KMS-11 (cell line): ENCODE results near the gene SLC18A3.

ENCODE experiments used
- H2AFZ ChIP-seq: fragments of 200-600 bp; sonication (generic); 2 replicates; pipeline ENCODE4 v1.6.1; 2016; ENCODE audit warnings: antibody characterized with exemption, mixed run types, low read depth
- H3K27ac ChIP-seq: fragments of 200-600 bp; sonication (generic); 2 replicates; pipeline ENCODE4 v1.6.1; 2016; ENCODE audit warnings: mild to moderate bottlenecking, mixed run types
- H3K27me3 ChIP-seq: fragments of 200-600 bp; sonication (generic); 2 replicates; pipeline ENCODE4 v1.6.1; 2017; ENCODE audit warnings: mild to moderate bottlenecking, low read depth, mixed run types, moderate library complexity; ENCODE audit not compliant: insufficient read depth
- H3K36me3 ChIP-seq: fragments of 200-600 bp; sonication (generic); 2 replicates; pipeline ENCODE4 v1.6.1; 2017; ENCODE audit warnings: mild to moderate bottlenecking, mixed run types; ENCODE audit not compliant: insufficient read depth
- H3K4me1 ChIP-seq: fragments of 200-600 bp; sonication (generic); 2 replicates; pipeline ENCODE4 v1.6.1; 2016; ENCODE audit warnings: mild to moderate bottlenecking, low read depth, mixed run types; ENCODE audit not compliant: poor library complexity, severe bottlenecking
- H3K4me2 ChIP-seq: fragments of 200-600 bp; sonication (generic); 2 replicates; pipeline ENCODE4 v1.7.0; 2016; ENCODE audit warnings: mild to moderate bottlenecking, mixed run types
- H3K4me3 ChIP-seq: fragments of 200-600 bp; sonication (generic); IDR thresholded peaks from 2 replicates; pipeline ENCODE4 v1.6.1; 2017; ENCODE audit warnings: low read depth, low read length, mixed read lengths; ENCODE audit not compliant: insufficient read depth
- H3K79me2 ChIP-seq: fragments of 200-600 bp; sonication (generic); 2 replicates; pipeline ENCODE4 v1.6.1; 2016; ENCODE audit warnings: low read depth, mixed run types; ENCODE audit not compliant: insufficient read depth
- H3K9ac ChIP-seq: fragments of 200-600 bp; sonication (generic); 2 replicates; pipeline ENCODE4 v1.6.1; 2016; ENCODE audit warnings: mild to moderate bottlenecking, mixed run types
- H4K20me1 ChIP-seq: fragments of 200-600 bp; sonication (generic); 2 replicates; pipeline ENCODE4 v1.6.1; 2016; ENCODE audit warnings: mild to moderate bottlenecking, mixed run types; ENCODE audit not compliant: insufficient read depth
- TF ChIP-seq, protein P1 (sequence below): fragments of 200-600 bp; sonication (generic); conservative IDR thresholded peaks from 2 replicates; pipeline ENCODE4 v1.6.1; 2017; ENCODE audit warnings: low read depth, mild to moderate bottlenecking, antibody characterized with exemption, low read length, moderate library complexity, mixed read lengths

SLC18A3 gene

DNA sequence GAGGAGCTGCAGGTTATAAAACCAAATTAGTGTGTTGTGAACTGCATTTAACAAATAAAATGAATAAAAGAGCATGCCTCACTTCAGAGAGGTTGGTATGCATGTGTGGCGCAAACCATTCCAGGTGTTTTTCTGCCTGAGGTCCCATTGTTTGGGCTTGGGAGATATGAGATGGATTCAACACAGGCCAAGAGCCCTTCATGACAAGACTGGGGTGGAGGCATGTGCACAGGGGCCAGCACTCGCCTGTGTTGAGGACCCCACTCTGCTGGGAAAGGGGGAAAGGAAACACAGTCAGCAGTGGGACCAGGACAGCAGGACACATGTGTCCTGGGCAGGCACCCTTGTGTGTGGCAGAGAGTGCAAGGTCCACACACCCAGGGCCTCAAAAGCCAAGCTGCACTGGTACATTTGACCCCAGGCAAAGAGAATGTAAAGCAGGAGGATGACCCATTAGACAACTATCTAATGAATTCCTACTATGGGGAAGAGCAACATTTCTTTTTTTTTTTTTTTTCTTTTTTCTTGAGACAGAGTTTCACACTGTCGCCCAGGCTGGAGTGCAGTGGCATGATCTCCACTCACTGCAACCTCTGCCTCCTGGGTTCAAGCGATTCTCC is 9.2 kb upstream of the SLC18A3 start:
- H3K79me2 ChIP-seq: no peaks in the 10 kb centered on the region
- H3K36me3 ChIP-seq: no peaks in the 10 kb centered on the region
- H3K4me3 ChIP-seq: no peak overlapping the region
- H4K20me1 ChIP-seq: no peaks in the 10 kb centered on the region
- H3K27me3 ChIP-seq: no peaks in the 10 kb centered on the region
- H2AFZ ChIP-seq: no peak overlapping the region
- TF ChIP-seq, protein P1, sequence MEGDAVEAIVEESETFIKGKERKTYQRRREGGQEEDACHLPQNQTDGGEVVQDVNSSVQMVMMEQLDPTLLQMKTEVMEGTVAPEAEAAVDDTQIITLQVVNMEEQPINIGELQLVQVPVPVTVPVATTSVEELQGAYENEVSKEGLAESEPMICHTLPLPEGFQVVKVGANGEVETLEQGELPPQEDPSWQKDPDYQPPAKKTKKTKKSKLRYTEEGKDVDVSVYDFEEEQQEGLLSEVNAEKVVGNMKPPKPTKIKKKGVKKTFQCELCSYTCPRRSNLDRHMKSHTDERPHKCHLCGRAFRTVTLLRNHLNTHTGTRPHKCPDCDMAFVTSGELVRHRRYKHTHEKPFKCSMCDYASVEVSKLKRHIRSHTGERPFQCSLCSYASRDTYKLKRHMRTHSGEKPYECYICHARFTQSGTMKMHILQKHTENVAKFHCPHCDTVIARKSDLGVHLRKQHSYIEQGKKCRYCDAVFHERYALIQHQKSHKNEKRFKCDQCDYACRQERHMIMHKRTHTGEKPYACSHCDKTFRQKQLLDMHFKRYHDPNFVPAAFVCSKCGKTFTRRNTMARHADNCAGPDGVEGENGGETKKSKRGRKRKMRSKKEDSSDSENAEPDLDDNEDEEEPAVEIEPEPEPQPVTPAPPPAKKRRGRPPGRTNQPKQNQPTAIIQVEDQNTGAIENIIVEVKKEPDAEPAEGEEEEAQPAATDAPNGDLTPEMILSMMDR: no peak
- no peak overlapping the region for H3K9ac ChIP-seq
- no peaks in the 10 kb centered on the region for H3K4me1 ChIP-seq
- no peak overlapping the region for H3K4me2 ChIP-seq
- no peak overlapping the region for H3K27ac ChIP-seq

DNA sequence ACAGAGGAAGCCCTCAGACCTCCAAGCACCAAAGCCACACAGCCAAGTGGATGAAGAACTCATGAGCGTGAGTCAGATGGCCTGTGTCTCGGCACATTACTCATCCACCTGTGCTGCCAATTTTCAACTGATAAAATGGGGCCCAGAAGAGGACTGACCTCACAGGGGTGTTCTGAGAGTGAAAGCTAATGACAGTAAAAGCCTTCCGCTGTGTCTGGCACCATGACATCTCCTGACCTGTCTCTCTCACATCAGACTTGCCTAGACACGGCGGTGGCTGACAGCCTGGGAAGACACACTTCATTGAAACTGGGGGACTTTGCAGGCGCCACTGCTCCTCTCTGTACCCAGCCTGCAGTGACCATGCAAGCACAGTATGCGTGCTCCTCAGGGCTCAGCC is 8.3 kb upstream of the SLC18A3 start:
- Histone ChIP-seq H3K79me2 (no peaks in the 10 kb centered on the region), H3K4me3 (no peak overlapping the region), H3K36me3 (no peaks in the 10 kb centered on the region), H3K27ac (no peak overlapping the region), H3K4me2 (no peak overlapping the region), H3K9ac (no peak overlapping the region), H3K4me1 (no peaks in the 10 kb centered on the region), H4K20me1 (no peaks in the 10 kb centered on the region), H2AFZ (no peak overlapping the region), H3K27me3 (no peaks in the 10 kb centered on the region)
- TF ChIP-seq, protein P1: no peak

DNA sequence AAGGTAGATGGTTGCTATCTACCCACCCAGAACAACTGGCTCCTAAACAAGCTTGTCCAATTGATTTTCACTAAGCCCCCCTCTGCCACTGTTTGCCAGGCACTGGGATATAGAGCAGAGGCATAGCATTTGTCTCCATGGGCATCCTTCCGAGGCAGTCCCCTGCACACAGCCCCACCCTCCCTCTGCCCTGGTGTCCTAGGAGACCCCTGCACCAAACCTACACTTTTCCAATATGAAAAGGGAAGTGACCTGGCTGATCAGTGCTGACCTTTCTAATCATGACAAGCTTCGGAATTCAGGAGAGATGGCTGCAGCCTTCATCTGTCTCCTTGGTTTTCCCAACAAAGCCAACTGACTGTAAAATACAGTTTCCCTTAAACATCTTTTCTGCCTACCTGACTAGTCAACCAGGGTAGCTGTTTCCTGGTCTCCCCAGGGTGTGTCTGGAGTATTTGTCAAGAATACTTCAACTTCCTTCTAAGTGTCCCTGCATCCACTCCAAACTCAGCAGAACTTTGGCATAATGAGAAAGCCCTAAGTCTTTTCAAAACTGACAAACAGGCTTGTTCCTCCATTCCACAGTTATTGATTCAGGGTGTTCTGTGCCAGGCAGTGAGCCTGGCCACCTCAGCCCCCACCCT is 7.6 kb upstream of the SLC18A3 start:
- Histone ChIP-seq H3K4me1 (no peaks in the 10 kb centered on the region), H3K4me3 (no peak overlapping the region), H3K9ac (no peak overlapping the region), H3K27me3 (no peaks in the 10 kb centered on the region), H4K20me1 (no peaks in the 10 kb centered on the region), H3K27ac (no peak overlapping the region), H3K36me3 (no peaks in the 10 kb centered on the region), H2AFZ (no peak overlapping the region), H3K79me2 (no peaks in the 10 kb centered on the region), H3K4me2 (no peak overlapping the region)
- TF ChIP-seq, protein P1: no peak

DNA sequence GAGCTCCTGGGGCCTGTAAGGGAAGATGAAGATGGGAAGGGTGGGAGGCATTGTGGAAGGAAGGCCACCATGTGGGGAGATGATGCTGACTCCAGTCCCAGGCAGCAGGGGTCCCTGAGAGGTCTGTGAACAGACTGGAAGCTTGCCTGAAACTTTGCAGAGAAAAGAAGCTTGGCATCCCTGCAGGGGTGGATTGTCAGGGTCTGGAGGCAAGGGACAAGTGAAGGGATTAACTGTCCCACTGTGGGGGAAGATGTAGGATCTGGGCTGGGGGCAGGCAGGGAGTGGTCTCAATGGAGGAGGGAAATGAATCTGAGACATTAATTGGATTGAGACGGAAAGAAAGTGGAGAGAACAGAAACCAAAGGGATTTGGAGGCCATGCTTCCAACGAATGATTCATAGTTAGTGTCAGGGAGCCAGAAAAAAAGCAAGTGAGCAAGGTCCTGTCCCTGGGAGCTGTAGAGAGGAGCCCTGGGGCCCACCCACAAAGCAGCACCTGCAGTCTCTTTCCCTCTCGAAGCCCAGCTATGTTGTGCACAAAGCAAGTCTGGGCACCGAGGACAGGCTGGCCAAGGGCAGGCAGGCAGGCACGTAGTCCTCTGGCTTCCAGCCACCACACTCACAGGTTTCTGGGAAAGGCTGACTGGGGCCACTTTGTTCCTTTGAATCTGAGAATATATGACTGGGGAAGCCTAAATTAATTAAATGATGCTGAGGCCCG is 4.7 kb upstream of the SLC18A3 start:
- Histone ChIP-seq H3K27ac (no peak overlapping the region), H3K4me2 (no peak overlapping the region), H2AFZ (no peak overlapping the region)

More for the DNA sequence above, 4.7 kb upstream of the SLC18A3 start:
- Histone ChIP-seq H4K20me1 (no peaks in the 10 kb centered on the region), H3K79me2 (no peaks in the 10 kb centered on the region), H3K36me3 (no peaks in the 10 kb centered on the region), H3K4me1 (no peaks in the 10 kb centered on the region), H3K27me3 (no peaks in the 10 kb centered on the region), H3K4me3 (no peak overlapping the region), H3K9ac (no peak overlapping the region)
- TF ChIP-seq, protein P1: no peak
